A673 (cell line): ENCODE data around the gene MRM3. TPM values are rescaled to one million over a fixed set of nuclear protein-coding genes. Genes with fewer than 3 reads are reported as not detected.

ENCODE experiments used
- BruUV-seq: library from RNA; stranded (reverse); fragments of 400-500 nt; replicated peaks from 2 replicates; lab custom pipeline; 2021; lab: Mats Ljungman, UMichigan
- CTCF ChIA-PET: fragments of 300-600 bp; sonication (Branson Sonifier 250); formaldehyde crosslinking; loops from one replicate; lab custom pipeline; 2022; ENCODE audit warnings: antibody characterized with exemption; lab: Charles Lee
- POLR2A ChIA-PET: fragments of 300-600 bp; sonication (Branson Sonifier 250); formaldehyde crosslinking; loops from one replicate; lab custom pipeline; 2022; ENCODE audit warnings: antibody characterized with exemption; ENCODE audit not compliant: low non-redundant PET; lab: Charles Lee
- DNase-seq: peaks from one replicate; pipeline ENCODE4 v3.0.0-alpha.2; 2015; ENCODE audit warnings: low spot score
- H3K27ac ChIP-seq: fragments of 200-600 bp; sonication (generic); 2 replicates; pipeline ENCODE4 v1.5.1; 2016; ENCODE audit warnings: mixed run types, low read depth, mild to moderate bottlenecking, mixed read lengths, antibody characterized with exemption, low read length; ENCODE audit not compliant: poor library complexity, severe bottlenecking
- H3K27me3 ChIP-seq: fragments of 200-600 bp; sonication (generic); replicated peaks from 2 replicates; pipeline ENCODE4 v1.6.1; 2017; ENCODE audit warnings: mixed run types, low read depth, mild to moderate bottlenecking, mixed read lengths, antibody characterized with exemption, low read length; ENCODE audit not compliant: insufficient read depth, poor library complexity
- H3K36me3 ChIP-seq: fragments of 200-600 bp; sonication (generic); 2 replicates; pipeline ENCODE4 v1.6.1; 2016; ENCODE audit warnings: mixed run types, mild to moderate bottlenecking, mixed read lengths, antibody characterized with exemption, low read length; ENCODE audit not compliant: insufficient read depth, poor library complexity, severe bottlenecking
- H3K4me1 ChIP-seq: fragments of 200-600 bp; sonication (generic); 2 replicates; pipeline ENCODE4 v1.6.1; 2017; ENCODE audit warnings: mixed run types, mild to moderate bottlenecking, mixed read lengths, antibody characterized with exemption, low read length; ENCODE audit not compliant: insufficient read depth, poor library complexity, severe bottlenecking
- H3K4me3 ChIP-seq: fragments of 200-600 bp; sonication (generic); 2 replicates; pipeline ENCODE4 v1.5.1; 2016; ENCODE audit warnings: low read depth, mixed run types, mild to moderate bottlenecking, mixed read lengths, low read length; ENCODE audit not compliant: poor library complexity, severe bottlenecking
- H3K9me3 ChIP-seq: fragments of 200-600 bp; sonication (generic); 2 replicates; pipeline ENCODE4 v1.6.1; 2016; ENCODE audit warnings: mixed run types, low read depth, mild to moderate bottlenecking, mixed read lengths, antibody characterized with exemption, low read length; ENCODE audit not compliant: poor library complexity, severe bottlenecking
- CTCF ChIP-seq: fragments of 300-800, 200-600 bp; sonication (generic); conservative IDR thresholded peaks from 2 replicates; pipeline ENCODE4 v1.5.1; 2017; ENCODE audit warnings: low read depth, mild to moderate bottlenecking, antibody characterized with exemption, low read length, moderate library complexity, mixed read lengths
- EZH2 ChIP-seq: fragments of 200-600 bp; sonication (generic); IDR thresholded peaks from 2 replicates; pipeline ENCODE4 v1.6.1; 2017; ENCODE audit warnings: borderline replicate concordance, low read depth, mild to moderate bottlenecking, mixed read lengths, antibody characterized with exemption, low read length; ENCODE audit not compliant: poor library complexity, severe bottlenecking
- intact Hi-C: fragments of 100-400 bp; cut with micrococcal nuclease; formaldehyde crosslinking; loops from one replicate; pipeline ENCODE4 v1.10.0; 2022; ENCODE audit not compliant: unreplicated experiment
- total RNA-seq: library from RNA; stranded (reverse); gene quantifications from 2 replicates; pipeline ENCODE4 v1.2.3, GENCODE V29; 2021

The MRM3 gene
- total RNA-seq, 1 experiment from 2014 or later, result 39.5 TPM

- peak overlapping the region; percentile 80 for H3K4me3 ChIP-seq
- ChIA-PET POLR2A (no interaction called here), CTCF (interaction anchor here (1.1 kb wide), 1 partner anchor 230 kb away, joined by 3 read pairs; no protein-coding TSS in a partner anchor)
- H3K9me3 ChIP-seq, result no peaks in the 10 kb centered on the region
- H3K27me3 ChIP-seq, result no peaks in the 10 kb centered on the region
- H3K27ac ChIP-seq, result peak overlapping the region; percentile 96
- peak; percentile 20 for DNase-seq
- TF ChIP-seq EZH2 (no peak), CTCF (no peak)
- intact Hi-C loops, result no loop called here
- no TSS peak for BruUV-seq
- H3K4me1 ChIP-seq, result peaks cover 5% of the 10 kb centered on the region
- peaks cover 29% of the 10 kb centered on the region for H3K36me3 ChIP-seq
These were observed 31.6 kb upstream of the MRM3 start for GRCh38 chr17:750431-751037.

- peak; percentile 66 for DNase-seq
- BruUV-seq, result TSS peak; percentile 41
- intact Hi-C loops, result no loop called here
- H3K36me3 ChIP-seq, result peaks cover 20% of the 10 kb centered on the region
- peak overlapping the region; percentile 80 for H3K4me3 ChIP-seq
- TF ChIP-seq CTCF (no peak), EZH2 (no peak)
- H3K4me1 ChIP-seq, result peaks cover 5% of the 10 kb centered on the region
- H3K27ac ChIP-seq, result peak overlapping the region; percentile 96
- no peaks in the 10 kb centered on the region for H3K9me3 ChIP-seq
- CTCF ChIA-PET, result interaction anchor here (0.6 to 1.2 kb wide), 3 partner anchors 214 to 245 kb away, joined by 3 to 6 read pairs (median 4); partner anchors contain the start of gene TIMM22
- POLR2A ChIA-PET, result interaction anchor here (0.5 kb wide), 1 partner anchor 329 kb away, joined by 3 read pairs; no protein-coding TSS in a partner anchor
- no peaks in the 10 kb centered on the region for H3K27me3 ChIP-seq
These were observed 30.7 kb upstream of the MRM3 start for GRCh38 chr17:751269-752001.

- Histone ChIP-seq H3K9me3 (no peaks in the 10 kb centered on the region), H3K4me3 (peak within 1 kb of the TSS; percentile 80), H3K4me1 (peaks cover 5% of the 10 kb centered on the region), H3K27ac (peak within 1 kb of the TSS; percentile 96), H3K36me3 (peaks cover 20% of the 10 kb centered on the region), H3K27me3 (no peaks in the 10 kb centered on the region)
- BruUV-seq, result no TSS peak
- peak; percentile 95 for DNase-seq
- POLR2A ChIA-PET, result no interaction called here
- intact Hi-C loops, result no loop called here
- TF ChIP-seq EZH2, result no peak
- TF ChIP-seq CTCF, result peak; percentile 95
- CTCF ChIA-PET, result interaction anchor here (0.6 to 1.4 kb wide), 7 partner anchors 36 to 340 kb away, joined by 3 to 8 read pairs (median 6); partner anchors contain the start of gene TIMM22
These were observed 30.0 kb upstream of the MRM3 start, which contains the start of gene GEMIN4 for GRCh38 chr17:752002-752619. TSS of gene GEMIN4 (minus strand) at chr17:752264. CDS start at chr17:752142, 122 bp downstream.
